HG03066 (cell line): ENCODE measurements around the gene GLP1R.

Experiments used
- ATAC-seq: cut with Tn5 transposase; IDR thresholded peaks from one replicate; pipeline ENCODE4 v1.9.1; 2021; ENCODE audit warnings: low read depth; ENCODE audit not compliant: unreplicated experiment

GLP1R gene

DNA sequence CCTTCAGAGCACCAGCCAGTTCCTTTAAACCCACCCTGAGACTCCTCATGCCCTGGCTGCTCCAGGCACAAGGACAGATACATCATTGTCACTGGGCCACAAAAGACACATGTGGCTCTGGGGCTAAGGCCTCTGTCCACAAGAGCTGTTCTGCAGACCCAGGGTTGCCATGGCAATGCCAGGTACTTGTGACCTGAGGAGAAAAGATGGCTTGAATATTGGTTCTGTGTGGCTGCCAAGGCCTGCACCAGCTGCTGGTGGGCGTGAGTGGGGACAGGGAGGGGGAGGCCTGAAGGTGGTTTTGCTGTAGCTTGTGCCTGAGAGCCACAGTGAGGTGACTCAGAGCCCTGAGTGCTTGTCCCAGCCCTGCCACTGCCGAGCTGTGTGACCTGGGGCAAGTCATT lies 34.7 kb downstream of the GLP1R start:
- ATAC-seq: no peak

GRCh38 chr6:39084506-39084905 lies 35.9 kb downstream of the GLP1R start:
- no peak for ATAC-seq

DNA sequence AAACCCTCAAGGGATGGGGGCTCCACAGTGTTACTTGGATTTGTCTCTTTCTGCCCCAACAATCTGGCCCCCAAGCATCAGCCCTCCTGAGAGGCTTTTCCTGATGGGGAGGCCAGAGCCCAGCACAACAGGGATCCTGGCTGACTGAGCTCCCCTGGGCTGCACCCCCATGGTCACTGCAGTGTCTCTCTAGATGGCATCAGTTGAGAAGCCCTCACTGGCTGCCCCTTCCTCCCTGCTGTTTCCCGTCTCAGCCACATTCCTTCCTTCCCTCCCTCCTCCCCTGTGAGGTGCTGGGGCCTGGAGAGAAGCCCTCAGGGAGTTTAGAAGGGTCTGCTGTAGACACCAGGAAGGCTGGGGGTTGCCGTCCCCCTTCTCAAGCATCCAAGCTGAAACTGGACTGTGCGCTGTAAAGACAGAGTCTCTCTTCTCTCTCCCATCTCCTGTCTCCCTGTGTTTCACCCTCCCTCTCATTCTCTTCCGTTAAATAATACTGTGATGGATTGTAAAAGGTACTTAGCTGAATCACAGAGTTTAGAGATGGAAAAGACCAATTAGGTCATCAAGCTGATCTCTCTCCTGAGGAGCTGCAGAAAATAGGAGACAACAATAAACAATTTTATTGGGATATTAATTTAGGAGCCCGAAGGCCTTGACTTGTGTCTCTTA lies 36.7 kb downstream of the GLP1R start:
- ATAC-seq: no peak

DNA sequence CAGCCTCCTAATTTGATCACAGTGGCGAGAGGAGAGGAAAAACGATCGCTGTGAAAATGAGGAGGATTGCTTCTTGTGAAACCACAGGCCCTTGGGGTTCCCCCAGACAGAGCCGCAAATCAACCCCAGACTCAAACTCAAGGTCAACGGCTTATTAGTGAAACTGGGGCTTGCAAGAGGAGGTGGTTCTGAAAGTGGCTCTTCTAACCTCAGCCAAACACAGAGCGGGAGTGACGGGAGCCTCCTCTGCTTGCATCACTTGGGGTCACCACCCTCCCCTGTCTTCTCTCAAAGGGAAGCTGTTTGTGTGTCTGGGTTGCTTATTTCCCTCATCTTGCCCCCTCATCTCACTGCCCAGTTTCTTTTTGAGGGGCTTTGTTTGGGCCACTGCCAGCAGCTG lies 37.7 kb downstream of the GLP1R start:
- ATAC-seq: no peak

GRCh38 chr6:39086711-39087110 lies 38.1 kb downstream of the GLP1R start:
- no peak for ATAC-seq

DNA sequence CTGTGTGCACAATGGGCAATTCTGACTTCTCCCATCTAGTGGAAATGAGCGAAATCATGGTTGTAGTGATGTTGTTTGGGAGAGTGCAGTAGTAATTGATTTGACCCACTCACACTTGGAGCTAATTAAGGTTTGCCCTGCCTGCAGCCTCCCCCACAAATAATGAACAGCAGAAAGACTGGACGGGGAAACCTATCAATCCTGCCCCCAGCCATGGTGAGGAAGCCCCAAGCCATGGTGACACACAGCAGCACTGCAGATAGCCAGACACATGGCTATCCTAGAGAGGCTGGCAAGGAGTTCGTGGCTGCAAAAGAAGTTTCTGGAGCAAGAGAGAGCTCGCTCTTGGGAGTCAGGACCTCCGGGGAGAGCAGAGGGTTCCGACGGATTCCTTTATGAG lies 38.6 kb downstream of the GLP1R start:
- no peak for ATAC-seq

GRCh38 chr6:39088331-39088730 lies 39.8 kb downstream of the GLP1R start:
- ATAC-seq: no peak

- ATAC-seq: no peak
These were observed 41.5 kb downstream of the GLP1R start for GRCh38 chr6:39090036-39090435.

- ATAC-seq: no peak
These were observed 42.6 kb downstream of the GLP1R start for GRCh38 chr6:39091220-39091619.

- ATAC-seq: no peak
These were observed 43.5 kb downstream of the GLP1R start for GRCh38 chr6:39092124-39092523.

GRCh38 chr6:39093149-39093708 lies 44.6 kb downstream of the GLP1R start:
- no peak for ATAC-seq

DNA sequence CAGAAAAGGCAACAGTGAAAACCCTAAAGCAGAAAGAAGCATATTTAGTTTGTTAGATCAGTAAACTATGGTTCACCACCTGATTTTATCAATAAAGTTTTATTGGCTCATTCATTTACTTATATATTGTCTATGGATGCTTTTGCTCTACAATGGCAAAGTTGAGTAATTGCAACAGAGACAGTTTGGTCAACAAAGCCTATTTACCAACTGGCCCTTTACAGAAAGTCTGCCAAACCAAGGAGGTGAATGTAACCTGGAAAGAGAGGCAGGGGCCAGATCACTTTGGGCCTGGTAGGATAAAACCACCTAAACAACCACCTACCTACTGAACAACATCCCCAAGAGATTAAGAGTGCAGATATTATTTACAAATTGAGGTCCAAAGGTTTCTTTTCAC lies 47.0 kb downstream of the GLP1R start:
- no peak for ATAC-seq

GRCh38 chr6:39100358-39100757 lies 51.8 kb downstream of the GLP1R start:
- no peak for ATAC-seq

GRCh38 chr6:39102071-39102820 lies 53.7 kb downstream of the GLP1R start:
- no peak for ATAC-seq

- ATAC-seq: no peak
These were observed 54.2 kb downstream of the GLP1R start for GRCh38 chr6:39102821-39103136.

GRCh38 chr6:39104528-39104927 lies 55.9 kb downstream of the GLP1R start:
- ATAC-seq: no peak

DNA sequence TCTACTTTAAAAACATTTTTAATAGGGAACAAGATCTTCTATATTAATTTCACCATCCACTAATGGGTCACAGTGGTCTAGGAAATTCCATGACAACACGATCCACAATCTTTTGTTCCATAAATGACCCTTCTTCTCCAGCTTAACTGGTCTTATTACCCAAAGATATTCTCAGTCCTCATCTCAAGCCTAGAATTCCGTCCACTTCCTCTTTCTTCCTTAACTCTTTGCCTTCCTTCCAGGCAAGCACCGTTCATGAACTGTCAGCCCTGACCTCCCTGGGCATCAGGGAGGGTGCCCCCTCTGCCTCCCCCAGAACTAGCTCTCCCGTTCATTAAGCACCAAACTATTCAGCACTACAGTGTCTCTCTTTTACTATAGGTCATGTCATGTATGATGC lies 58.5 kb downstream of the GLP1R start:
- ATAC-seq: no peak

GRCh38 chr6:39107641-39108040 lies 59.1 kb downstream of the GLP1R start:
- no peak for ATAC-seq

GRCh38 chr6:39108041-39108839 lies 59.7 kb downstream of the GLP1R start:
- ATAC-seq: no peak

GRCh38 chr6:39111280-39111679 lies 62.7 kb downstream of the GLP1R start:
- no peak for ATAC-seq

GRCh38 chr6:39113788-39114187 lies 65.2 kb downstream of the GLP1R start:
- ATAC-seq: no peak

DNA sequence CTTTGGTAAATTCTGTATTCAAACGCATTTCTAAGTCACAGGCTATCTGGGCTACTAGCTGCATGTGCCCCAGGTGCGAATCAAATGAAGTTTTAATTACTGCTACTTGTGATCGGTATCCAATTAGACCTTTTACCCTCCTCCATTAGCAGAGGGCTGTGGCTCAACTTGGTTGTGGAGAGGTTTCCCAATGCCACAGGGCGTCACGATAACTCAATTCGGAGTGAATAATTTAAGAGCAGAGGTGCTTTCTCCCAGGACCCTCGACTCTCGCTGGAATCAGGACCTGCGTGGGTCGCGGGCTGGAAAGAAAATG lies 65.8 kb downstream of the GLP1R start:
- peak; percentile 21 for ATAC-seq
